ENCODE data around the gene RAB11FIP4. TPM values are rescaled to one million over a fixed set of nuclear protein-coding genes. Genes with fewer than 3 reads are reported as not detected.

RAB11FIP4 gene
- total RNA-seq, 1 experiment from 2014 or later, result 0.10 TPM

- no peak for DNase-seq (ENCODE audit: low read depth)
These were observed 173.4 kb downstream of the RAB11FIP4 start for GRCh38 chr17:31564883-31565301.

GRCh38 chr17:31565652-31566051 lies 174.2 kb downstream of the RAB11FIP4 start:
- DNase-seq (ENCODE audit: low read depth), result no peak

GRCh38 chr17:31566247-31566991 lies 174.9 kb downstream of the RAB11FIP4 start:
- DNase-seq (ENCODE audit: low read depth), result no peak

- DNase-seq (ENCODE audit: low read depth), result no peak
These were observed 175.5 kb downstream of the RAB11FIP4 start for GRCh38 chr17:31566992-31567373.

- no peak for DNase-seq (ENCODE audit: low read depth)
These were observed 176.6 kb downstream of the RAB11FIP4 start for GRCh38 chr17:31568121-31568520.

- DNase-seq (ENCODE audit: low read depth), result no peak
These were observed 177.1 kb downstream of the RAB11FIP4 start for GRCh38 chr17:31568539-31568938.

GRCh38 chr17:31570231-31570630 lies 178.8 kb downstream of the RAB11FIP4 start:
- DNase-seq (ENCODE audit: low read depth), result no peak

GRCh38 chr17:31570951-31571892 lies 179.7 kb downstream of the RAB11FIP4 start:
- DNase-seq (ENCODE audit: low read depth), result peak; percentile 20

- no peak for DNase-seq (ENCODE audit: low read depth)
These were observed 180.9 kb downstream of the RAB11FIP4 start for GRCh38 chr17:31572341-31572740.

- no peak for DNase-seq (ENCODE audit: low read depth)
These were observed 181.6 kb downstream of the RAB11FIP4 start for GRCh38 chr17:31573047-31573446.

GRCh38 chr17:31573861-31574260 lies 182.4 kb downstream of the RAB11FIP4 start:
- no peak for DNase-seq (ENCODE audit: low read depth)

GRCh38 chr17:31574458-31574857 lies 183.0 kb downstream of the RAB11FIP4 start:
- DNase-seq (ENCODE audit: low read depth), result no peak

- DNase-seq (ENCODE audit: low read depth), result no peak
These were observed 183.6 kb downstream of the RAB11FIP4 start for GRCh38 chr17:31575043-31575442.

- DNase-seq (ENCODE audit: low read depth), result peak; percentile 76
These were observed 187.8 kb downstream of the RAB11FIP4 start for GRCh38 chr17:31579265-31579664.

- DNase-seq (ENCODE audit: low read depth), result no peak
These were observed 188.8 kb downstream of the RAB11FIP4 start for GRCh38 chr17:31580316-31580705.

GRCh38 chr17:31580706-31581490 lies 189.4 kb downstream of the RAB11FIP4 start:
- peak; percentile 97 for DNase-seq (ENCODE audit: low read depth)

GRCh38 chr17:31581491-31581890 lies 190.0 kb downstream of the RAB11FIP4 start:
- DNase-seq (ENCODE audit: low read depth), result no peak

GRCh38 chr17:31582151-31582907 lies 190.9 kb downstream of the RAB11FIP4 start:
- peak; percentile 40 for DNase-seq (ENCODE audit: low read depth)

- no peak for DNase-seq (ENCODE audit: low read depth)
These were observed 192.4 kb downstream of the RAB11FIP4 start for GRCh38 chr17:31583772-31584356.

All from HT1080 (cell line).